Activated T-helper 2 cell treated with anti-CD3 and anti-CD28 coated beads, Interferon-gamma antibody, Interleukin-2, Interleukin-4, amounts not matched to agents 10 μg/mL and 5 μg/mL and 100 μg/mL, durations not matched to agents 14 hours and 24 hours and 36 hours (primary cell): ENCODE results near the gene GPC4. TPM values are rescaled to one million over a fixed set of nuclear protein-coding genes. Genes with fewer than 3 reads are reported as not detected.

Source experiments
- DNase-seq: peaks from one replicate; pipeline ENCODE4 v3.0.0; 2021; ENCODE audit warnings: low spot score
- H3K27ac Mint-ChIP-seq: one replicate; pipeline ENCODE4 v1.8.0; 2021; ENCODE audit warnings: mixed read lengths
- H3K27me3 Mint-ChIP-seq: one replicate; pipeline ENCODE4 v1.8.0; 2021; ENCODE audit warnings: low read depth, mixed read lengths
- H3K36me3 Mint-ChIP-seq: one replicate; pipeline ENCODE4 v1.8.0; 2021; ENCODE audit warnings: low read depth, mixed read lengths
- H3K4me1 Mint-ChIP-seq: one replicate; pipeline ENCODE4 v1.8.0; 2021; ENCODE audit warnings: low read depth, mixed read lengths
- H3K4me3 Mint-ChIP-seq: one replicate; pipeline ENCODE4 v1.8.0; 2021; ENCODE audit warnings: low read depth, mild to moderate bottlenecking, moderate library complexity, mixed read lengths
- H3K9me3 Mint-ChIP-seq: one replicate; pipeline ENCODE4 v1.8.0; 2021; ENCODE audit warnings: mixed read lengths
- intact Hi-C: fragments of 100-400 bp; cut with micrococcal nuclease; formaldehyde crosslinking; loops from one replicate; pipeline ENCODE4 v1.15.1; 2023
- total RNA-seq: library from RNA; stranded (reverse); gene quantifications from 2 replicates; pipeline ENCODE4 v1.2.3, GENCODE V29; 2022

Gene GPC4
- total RNA-seq, 1 donor from 2014 or later, result not detected

DNA sequence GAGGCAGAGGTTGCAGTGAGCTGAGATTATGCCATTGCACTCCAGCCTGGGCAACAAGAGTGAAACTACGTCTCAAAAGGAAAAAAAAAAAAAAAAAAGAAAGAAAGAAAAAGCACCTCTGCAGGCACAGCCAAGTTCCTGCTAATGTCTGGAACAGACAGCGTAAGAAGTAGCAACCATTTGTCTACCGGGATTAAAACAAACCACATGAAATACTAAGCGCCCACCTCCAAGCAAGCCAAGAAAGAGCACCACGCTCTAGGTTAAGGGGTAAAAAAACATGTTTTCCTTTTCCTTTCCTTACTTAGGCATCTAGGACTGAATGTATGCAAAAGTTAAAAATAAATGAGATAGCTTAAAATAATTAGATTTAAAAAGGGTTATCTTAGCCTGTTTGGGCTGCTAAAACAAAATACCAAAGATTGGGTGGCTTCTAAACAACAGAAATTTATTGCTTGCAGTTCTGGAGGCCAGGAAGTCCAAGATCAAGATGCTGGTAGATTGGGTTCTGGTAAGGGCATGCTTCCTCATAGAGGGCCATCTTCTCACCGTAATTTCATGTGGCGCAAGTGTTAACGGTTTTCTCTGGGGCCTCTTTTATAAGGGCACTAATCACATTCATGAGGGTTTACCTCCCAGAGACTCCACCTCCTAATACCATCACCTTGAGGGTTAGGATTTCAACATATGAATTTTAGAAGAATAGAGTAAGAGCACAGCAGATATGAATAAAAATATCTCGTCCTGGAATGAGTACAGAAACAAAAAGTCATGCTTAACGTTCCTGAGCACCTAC, 12.3 kb downstream of the GPC4 start:
- no peak for DNase-seq
- Mint-ChIP-seq H3K27ac (no peak overlapping the region), H3K27me3 (peaks cover 2% of the 10 kb centered on the region), H3K9me3 (no peaks in the 10 kb centered on the region), H3K4me1 (peaks cover 2% of the 10 kb centered on the region), H3K36me3 (no peaks in the 10 kb centered on the region), H3K4me3 (no peak overlapping the region)
- intact Hi-C loops, result no loop called here

DNA sequence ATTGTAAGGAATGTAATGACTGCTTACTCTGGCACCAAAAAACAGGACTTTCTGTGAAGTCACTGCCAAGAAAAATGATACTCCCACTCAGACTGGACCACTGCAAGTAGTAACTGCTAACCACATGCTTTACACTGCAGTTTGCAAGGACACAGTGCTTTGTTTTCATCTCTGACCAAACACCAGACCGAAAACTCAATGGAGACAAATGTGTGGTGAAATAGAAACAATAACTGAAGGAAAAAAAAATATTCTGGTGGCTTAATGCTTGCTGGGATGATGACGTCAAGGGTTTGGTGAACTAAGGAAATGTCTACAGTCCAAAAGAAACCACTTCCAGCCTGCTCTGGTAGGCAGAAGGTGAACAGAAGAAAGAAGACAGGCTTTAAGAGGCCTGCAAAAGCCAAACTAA, 13.2 kb downstream of the GPC4 start:
- Mint-ChIP-seq H3K4me3 (no peak overlapping the region), H3K27ac (no peak overlapping the region), H3K27me3 (no peaks in the 10 kb centered on the region), H3K36me3 (no peaks in the 10 kb centered on the region), H3K9me3 (no peaks in the 10 kb centered on the region), H3K4me1 (peaks cover 2% of the 10 kb centered on the region)
- DNase-seq, result no peak
- intact Hi-C loops, result no loop called here

DNA sequence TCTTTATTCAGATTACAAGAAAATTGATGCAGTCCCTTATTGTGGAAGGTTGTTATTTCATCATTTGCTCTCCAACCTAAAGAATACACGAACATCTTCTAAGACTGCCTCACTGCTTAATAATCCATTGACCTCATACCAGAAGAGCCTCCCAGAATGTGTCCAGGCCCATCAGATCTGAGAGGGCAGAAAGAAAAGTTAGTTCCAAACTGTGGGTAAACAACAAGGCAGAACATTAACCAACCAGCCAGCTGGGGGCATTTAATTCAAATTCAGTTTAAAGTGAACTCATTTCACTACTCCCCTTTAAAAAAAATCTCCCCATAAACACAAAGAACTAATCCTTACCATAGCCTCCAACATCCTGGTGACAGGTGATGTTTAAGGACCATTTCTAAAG, 13.8 kb downstream of the GPC4 start:
- intact Hi-C loops, result no loop called here
- DNase-seq, result no peak
- Mint-ChIP-seq H3K27ac (no peak overlapping the region), H3K4me3 (no peak overlapping the region), H3K9me3 (no peaks in the 10 kb centered on the region), H3K4me1 (peaks cover 2% of the 10 kb centered on the region), H3K27me3 (no peaks in the 10 kb centered on the region), H3K36me3 (no peaks in the 10 kb centered on the region)

DNA sequence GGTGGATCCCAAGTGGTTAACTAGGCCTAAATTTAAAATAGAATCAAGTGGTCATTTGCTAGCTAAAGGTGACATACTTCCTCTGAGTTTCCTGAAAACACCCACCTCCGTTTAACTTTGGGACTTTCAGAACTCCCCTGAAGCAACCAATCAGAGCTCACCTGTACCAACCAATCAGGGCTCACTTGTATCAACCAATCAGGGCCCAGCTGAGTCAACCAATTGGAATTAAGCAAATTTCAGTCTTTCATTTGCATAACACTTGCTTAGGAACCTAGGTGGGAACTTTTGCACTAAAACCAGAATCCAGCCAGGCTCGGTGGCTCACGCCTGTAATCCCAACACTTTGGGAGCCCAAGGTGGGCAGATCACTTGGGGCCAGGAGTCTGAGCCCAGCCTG, 15.9 kb downstream of the GPC4 start:
- H3K36me3 Mint-ChIP-seq, result no peaks in the 10 kb centered on the region

DNA sequence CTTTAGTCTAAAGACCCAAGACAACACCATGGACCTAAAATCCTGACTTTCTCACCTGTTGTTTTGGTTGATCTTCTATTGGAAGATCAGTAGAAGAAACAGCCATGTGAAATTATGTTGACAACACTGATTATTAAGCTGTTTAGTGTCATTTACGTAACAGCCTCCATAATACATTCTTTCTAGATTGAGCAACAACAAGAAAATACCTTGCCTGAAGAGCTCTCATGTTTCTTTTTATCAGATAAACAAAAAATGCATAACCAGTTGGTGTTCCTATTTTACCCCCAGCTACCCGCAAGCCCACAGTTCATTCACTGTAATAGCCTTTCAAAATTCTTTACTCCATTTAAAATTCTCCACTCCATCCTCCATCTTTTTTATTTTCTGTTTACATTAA, 20.5 kb downstream of the GPC4 start:
- intact Hi-C loops, result no loop called here
- Mint-ChIP-seq H3K9me3 (no peaks in the 10 kb centered on the region), H3K27me3 (no peaks in the 10 kb centered on the region), H3K4me3 (no peak overlapping the region), H3K4me1 (no peaks in the 10 kb centered on the region), H3K36me3 (no peaks in the 10 kb centered on the region), H3K27ac (no peak overlapping the region)
- DNase-seq, result no peak

More for the DNA sequence above, 15.9 kb downstream of the GPC4 start:
- intact Hi-C loops, result no loop called here
- Mint-ChIP-seq H3K27ac (no peak overlapping the region), H3K4me3 (no peak overlapping the region), H3K9me3 (no peaks in the 10 kb centered on the region), H3K27me3 (no peaks in the 10 kb centered on the region), H3K4me1 (peaks cover 2% of the 10 kb centered on the region)
- DNase-seq, result no peak

DNA sequence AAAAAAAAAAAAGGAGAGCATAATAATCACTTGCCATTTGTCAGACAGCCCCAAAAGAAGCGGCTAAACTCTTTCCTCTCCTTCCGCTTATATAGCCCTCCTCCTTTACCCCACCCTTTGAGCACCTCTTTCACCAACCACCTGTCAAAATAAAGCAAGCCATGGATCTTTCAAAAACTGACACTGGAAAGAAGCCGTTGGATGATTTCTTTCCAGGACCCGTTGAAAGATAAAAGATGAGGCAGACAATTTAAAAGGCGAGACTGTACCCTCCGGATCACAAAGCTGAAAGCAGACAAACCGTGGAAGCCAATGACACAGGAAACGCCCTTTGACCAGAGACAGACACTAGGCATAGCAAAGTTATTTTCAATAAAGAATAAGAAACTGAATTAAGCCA, 22.6 kb downstream of the GPC4 start:
- DNase-seq, result no peak
- no peak overlapping the region for H3K4me3 Mint-ChIP-seq
- no peaks in the 10 kb centered on the region for H3K4me1 Mint-ChIP-seq
- H3K27me3 Mint-ChIP-seq, result no peaks in the 10 kb centered on the region
- no peaks in the 10 kb centered on the region for H3K9me3 Mint-ChIP-seq
- H3K36me3 Mint-ChIP-seq, result no peaks in the 10 kb centered on the region
- no peak overlapping the region for H3K27ac Mint-ChIP-seq
- intact Hi-C loops, result no loop called here

DNA sequence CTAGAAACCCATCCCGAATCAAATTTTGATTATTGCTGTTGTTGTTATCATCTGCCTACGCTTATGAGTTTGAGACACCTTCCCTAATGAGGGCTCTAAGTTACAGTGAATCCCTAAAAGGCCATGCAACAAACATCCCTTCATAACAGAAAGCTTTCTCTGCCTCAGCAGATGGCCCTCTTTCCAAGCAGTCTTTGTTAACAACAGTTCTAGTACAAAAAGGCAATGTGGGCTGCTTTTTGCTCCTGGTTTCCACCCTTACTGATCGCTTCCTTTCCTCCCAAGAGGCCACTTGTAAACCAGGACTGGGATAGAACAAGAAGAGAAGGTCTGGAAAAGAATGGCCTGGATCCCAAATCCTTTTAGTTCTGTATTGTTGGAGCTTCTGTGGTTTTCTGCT, 24.2 kb downstream of the GPC4 start:
- no peaks in the 10 kb centered on the region for H3K4me1 Mint-ChIP-seq
- H3K27me3 Mint-ChIP-seq, result no peaks in the 10 kb centered on the region
- no peak overlapping the region for H3K27ac Mint-ChIP-seq
- intact Hi-C loops, result no loop called here
- no peaks in the 10 kb centered on the region for H3K36me3 Mint-ChIP-seq
- no peaks in the 10 kb centered on the region for H3K9me3 Mint-ChIP-seq
- no peak for DNase-seq
- no peak overlapping the region for H3K4me3 Mint-ChIP-seq

DNA sequence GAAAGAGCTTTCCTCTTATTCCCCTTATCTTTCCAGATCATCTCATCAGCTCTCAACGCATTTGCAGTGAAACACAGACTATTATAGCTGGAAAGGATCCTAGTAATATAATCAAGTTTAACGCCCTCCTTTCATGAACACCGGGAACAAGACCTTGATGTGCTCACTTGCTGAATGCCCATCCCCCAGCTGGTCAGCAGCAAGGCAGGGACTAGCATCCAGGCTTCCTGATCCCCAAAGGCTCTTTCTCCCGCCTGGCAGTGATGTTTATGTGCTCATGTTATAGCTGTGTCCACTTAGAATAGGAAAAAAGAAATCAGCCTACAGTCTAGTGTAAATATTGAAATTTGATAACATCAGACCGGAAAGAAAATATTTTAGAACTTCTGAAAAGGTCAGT, 24.6 kb downstream of the GPC4 start:
- no peak overlapping the region for H3K27ac Mint-ChIP-seq
- no peaks in the 10 kb centered on the region for H3K4me1 Mint-ChIP-seq
- H3K27me3 Mint-ChIP-seq, result no peaks in the 10 kb centered on the region
- H3K36me3 Mint-ChIP-seq, result no peaks in the 10 kb centered on the region
- no peak overlapping the region for H3K4me3 Mint-ChIP-seq
- no peak for DNase-seq
- intact Hi-C loops, result no loop called here
- H3K9me3 Mint-ChIP-seq, result no peaks in the 10 kb centered on the region

DNA sequence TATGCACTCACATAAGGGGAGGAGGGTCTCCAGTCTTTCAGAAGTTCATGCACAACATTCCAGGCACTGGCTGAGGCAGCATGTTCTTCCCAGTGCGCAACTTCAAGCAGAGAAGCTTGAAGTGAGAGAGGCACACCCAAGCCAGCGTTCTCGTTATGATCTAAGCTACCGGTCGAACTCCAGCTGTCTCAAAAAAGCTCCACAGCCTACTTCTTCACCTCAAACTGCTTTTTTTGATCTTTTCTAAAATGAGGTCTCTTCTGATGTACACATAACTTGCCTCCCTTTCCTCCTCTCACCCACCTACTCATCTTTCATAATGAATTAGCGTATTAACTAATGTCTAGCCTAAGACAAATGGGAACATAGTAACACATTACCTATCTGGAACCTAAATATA, 25.3 kb downstream of the GPC4 start:
- Mint-ChIP-seq H3K4me1 (no peaks in the 10 kb centered on the region), H3K36me3 (no peaks in the 10 kb centered on the region), H3K27ac (no peak overlapping the region), H3K9me3 (no peaks in the 10 kb centered on the region), H3K4me3 (no peak overlapping the region), H3K27me3 (no peaks in the 10 kb centered on the region)
- no peak for DNase-seq
- intact Hi-C loops, result no loop called here

DNA sequence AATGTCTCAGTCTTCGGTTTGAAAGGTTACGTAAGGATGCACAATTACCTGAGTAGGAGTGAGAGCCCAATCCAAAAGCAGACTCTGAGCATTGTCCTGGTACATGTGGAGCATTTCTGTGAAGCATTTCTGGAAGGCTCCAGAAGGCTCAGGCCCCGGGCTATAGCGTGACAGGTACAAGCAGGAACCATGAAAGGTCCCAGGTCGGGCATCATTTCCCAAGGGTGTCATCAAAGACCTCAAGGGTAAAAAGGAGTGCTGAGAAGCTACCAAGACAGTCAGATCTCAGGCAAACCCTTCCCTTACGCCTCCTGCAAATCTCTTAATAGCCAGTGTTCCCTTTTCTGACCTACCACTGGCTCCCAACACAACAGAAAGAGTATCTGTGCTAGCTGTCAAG, 30.8 kb downstream of the GPC4 start:
- DNase-seq, result no peak
- Mint-ChIP-seq H3K4me1 (no peaks in the 10 kb centered on the region), H3K4me3 (no peak overlapping the region), H3K9me3 (no peaks in the 10 kb centered on the region), H3K27ac (no peak overlapping the region), H3K27me3 (no peaks in the 10 kb centered on the region), H3K36me3 (no peaks in the 10 kb centered on the region)
- intact Hi-C loops, result no loop called here

DNA sequence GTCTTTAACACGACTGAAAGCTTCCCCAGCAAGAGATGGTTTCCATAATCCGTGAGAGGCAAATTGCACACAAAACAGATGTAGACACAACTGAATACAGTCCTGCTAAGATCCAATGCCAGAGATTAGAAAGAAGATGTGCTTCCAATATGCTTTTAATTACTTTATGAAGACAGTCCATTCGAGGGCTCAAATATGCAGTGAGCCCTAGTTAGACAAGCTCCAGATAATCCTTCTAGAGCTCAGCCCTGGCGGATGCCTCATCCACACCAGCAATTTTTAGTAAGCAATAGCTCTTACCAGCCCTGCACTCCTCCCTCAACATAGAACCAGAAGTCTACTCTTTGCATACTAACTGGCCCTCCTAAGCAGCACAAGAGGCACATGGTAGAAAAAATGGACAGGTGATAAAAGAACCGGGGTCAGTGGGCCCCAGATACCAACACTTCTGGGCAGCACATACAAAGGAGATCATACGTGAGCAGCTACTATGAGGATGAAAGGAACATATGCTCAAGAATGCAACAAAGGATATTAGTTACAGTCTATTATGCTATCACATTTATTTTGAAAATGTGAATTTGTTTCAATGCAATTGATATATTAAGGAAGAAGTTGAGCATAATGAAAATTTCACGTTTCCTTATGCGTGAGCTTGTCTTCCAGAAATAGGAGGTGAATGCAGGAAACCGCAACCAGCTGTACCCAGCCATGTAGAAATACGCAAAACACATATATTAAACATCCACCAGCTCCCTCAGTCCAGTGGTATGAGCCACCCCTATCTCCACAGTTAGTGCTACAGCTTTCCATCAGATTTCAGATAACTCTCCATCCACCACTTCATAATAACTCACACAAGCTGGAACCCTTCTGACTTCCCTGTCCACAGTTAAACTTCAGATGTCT, 34.3 kb downstream of the GPC4 start:
- H3K4me1 Mint-ChIP-seq, result no peaks in the 10 kb centered on the region
- H3K27ac Mint-ChIP-seq, result no peak overlapping the region
- no peaks in the 10 kb centered on the region for H3K27me3 Mint-ChIP-seq
- no peak for DNase-seq
- H3K36me3 Mint-ChIP-seq, result no peaks in the 10 kb centered on the region
- no peaks in the 10 kb centered on the region for H3K9me3 Mint-ChIP-seq
- intact Hi-C loops, result no loop called here
- H3K4me3 Mint-ChIP-seq, result no peak overlapping the region

DNA sequence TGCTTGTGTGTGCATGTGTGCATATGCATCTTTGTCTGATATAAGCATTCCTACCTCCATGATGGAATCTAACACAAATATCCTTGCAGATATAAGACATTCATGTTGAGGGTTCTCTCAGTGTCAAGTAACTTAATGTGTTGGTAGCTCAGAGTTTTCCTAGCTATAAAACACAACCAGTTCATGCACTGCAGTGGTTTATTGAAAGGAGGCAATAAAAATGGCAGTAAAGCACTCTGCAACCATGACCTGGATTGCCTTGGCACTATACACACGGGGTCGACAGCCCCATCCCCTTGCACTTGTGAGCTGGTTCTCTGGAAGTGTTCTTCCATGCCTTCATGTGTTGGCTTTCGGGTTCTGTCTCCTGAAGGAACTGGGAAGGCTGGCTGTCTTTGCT, 38.9 kb downstream of the GPC4 start:
- H3K4me3 Mint-ChIP-seq, result no peak overlapping the region

DNA sequence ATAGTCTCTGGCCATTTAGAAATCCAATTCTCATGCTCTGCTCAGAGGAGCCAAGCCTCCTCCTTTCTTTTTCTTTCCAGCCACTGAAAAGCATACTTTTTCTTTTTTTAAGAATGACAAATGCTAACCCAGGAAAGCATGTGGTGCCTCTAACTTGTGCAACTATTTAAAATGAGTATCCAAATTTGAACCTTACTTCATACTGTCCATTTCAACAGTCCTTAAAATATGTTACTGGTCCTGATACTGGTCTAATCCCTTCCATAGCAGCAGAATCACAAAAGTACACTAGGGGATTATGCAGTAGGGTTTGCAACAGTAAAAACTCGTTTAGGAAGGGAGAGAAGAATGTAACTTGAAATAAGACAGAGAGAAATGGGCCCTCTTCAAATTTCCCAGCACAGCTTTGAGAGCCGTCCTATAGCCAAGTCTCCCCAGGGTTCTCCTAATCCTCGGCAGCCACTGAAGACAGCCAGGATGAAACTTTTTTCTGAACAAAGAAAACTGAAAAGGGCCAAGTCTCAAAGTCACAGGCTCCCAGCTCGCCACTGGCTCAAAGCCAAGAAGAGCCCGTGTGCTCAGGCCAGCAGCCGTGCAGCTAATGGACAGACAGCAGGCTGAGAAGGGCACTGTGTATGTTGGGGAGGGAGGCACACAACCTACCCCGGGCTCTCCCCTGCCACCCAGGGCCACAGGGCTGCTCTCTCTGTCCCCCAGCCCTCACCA, 39.5 kb downstream of the GPC4 start:
- Mint-ChIP-seq H3K4me1 (no peaks in the 10 kb centered on the region), H3K27ac (no peak overlapping the region), H3K4me3 (no peak overlapping the region), H3K36me3 (no peaks in the 10 kb centered on the region), H3K27me3 (no peaks in the 10 kb centered on the region), H3K9me3 (no peaks in the 10 kb centered on the region)
- no peak for DNase-seq
- intact Hi-C loops, result no loop called here

More for the DNA sequence above, 38.9 kb downstream of the GPC4 start:
- no peak for DNase-seq
- H3K27ac Mint-ChIP-seq, result no peak overlapping the region
- intact Hi-C loops, result no loop called here
- H3K4me1 Mint-ChIP-seq, result no peaks in the 10 kb centered on the region
- no peaks in the 10 kb centered on the region for H3K27me3 Mint-ChIP-seq
- H3K36me3 Mint-ChIP-seq, result no peaks in the 10 kb centered on the region
- no peaks in the 10 kb centered on the region for H3K9me3 Mint-ChIP-seq
